GM12878 (cell line): ENCODE measurements around the gene SNRPN. TPM values are rescaled to one million over a fixed set of nuclear protein-coding genes. Genes with fewer than 3 reads are reported as not detected.
"Not testable (repeated sequence)": the region's sequence is repeated elsewhere in the genome, so short reads cannot be mapped to it uniquely, and the experiment has no call there.

Experiments used
- ATAC-seq: fragments of 200-7000 bp; cut with Tn5 transposase; 3 replicates; pipeline ENCODE4 v1.9.1; 2020; ENCODE audit warnings: mild to moderate bottlenecking, moderate library complexity
- BruUV-seq: library from RNA; stranded (reverse); fragments of 400-500 nt; replicated peaks from 2 replicates; lab custom pipeline; 2021; lab: Mats Ljungman, UMichigan
- CTCF ChIA-PET: fragments of 300-600 bp; sonication (Branson Sonifier 250); formaldehyde crosslinking; extraction: SDS; loops from one replicate; lab custom pipeline; 2021; ENCODE audit warnings: inconsistent platforms; lab: Yijun Ruan, JAX
- POLR2A ChIA-PET: fragments of 350-600 bp; formaldehyde crosslinking; extraction: SDS; loops from one replicate; lab custom pipeline; 2021; ENCODE audit warnings: inconsistent platforms; lab: Charles Lee
- RAD21 ChIA-PET: fragments of 300-600 bp; sonication (Branson Sonifier 250); formaldehyde crosslinking; loops from one replicate; lab custom pipeline; 2023; ENCODE audit warnings: antibody characterized with exemption; ENCODE audit not compliant: unreplicated experiment; lab: Charles Lee
- SMC1A ChIA-PET: fragments of 300-600 bp; sonication (Branson Sonifier 250); formaldehyde crosslinking; loops from one replicate; lab custom pipeline; 2023; ENCODE audit not compliant: unreplicated experiment, uncharacterized antibody; lab: Charles Lee
- DNase-seq: peaks from one replicate; pipeline ENCODE4 v3.0.0-alpha.2; 2011; ENCODE audit warnings: low read depth, low spot score
- FAIRE-seq: peaks from 3 replicates; lab custom pipeline; 2011; peaks lifted over from hg19 to GRCh38; lab: Jason Lieb, UNC
- H2AFZ ChIP-seq: 2 replicates; pipeline ENCODE4 v1.6.0; 2011; ENCODE audit warnings: low read depth, low read length, control low read depth; ENCODE audit not compliant: control insufficient read depth
- H3K27ac ChIP-seq: 2 replicates; pipeline ENCODE4 v1.5.1; 2011; ENCODE audit warnings: control low read depth; ENCODE audit not compliant: control insufficient read depth, insufficient read depth
- H3K27me3 ChIP-seq, 2 experiments: replicated peaks in 1 of 2; 2 replicates each; pipeline versions ENCODE4 v1.6.0 to v1.6.1; 2011; ENCODE audit warnings: low read length in 1 of 2; ENCODE audit not compliant: control insufficient read depth in 2 of 2, insufficient read depth in 2 of 2
- H3K36me3 ChIP-seq, 2 experiments: 2 replicates each; pipeline ENCODE4 v1.5.1; 2011; ENCODE audit warnings: low read length in 1 of 2; ENCODE audit not compliant: control insufficient read depth in 2 of 2, insufficient read depth in 2 of 2
- H3K4me1 ChIP-seq: 2 replicates; pipeline ENCODE4 v1.6.1; 2011; ENCODE audit warnings: mild to moderate bottlenecking, low read length, moderate library complexity, mixed read lengths; ENCODE audit not compliant: control insufficient read depth, insufficient read depth
- H3K4me2 ChIP-seq: 2 replicates; pipeline ENCODE4 v1.6.0; 2011; ENCODE audit warnings: control low read depth; ENCODE audit not compliant: control insufficient read depth, insufficient read depth
- H3K4me3 ChIP-seq: fragments of 200-600 bp; sonication (generic); 2 replicates; pipeline ENCODE4 v1.5.1; 2016
- H3K79me2 ChIP-seq: 2 replicates; pipeline ENCODE4 v1.6.0; 2011; ENCODE audit warnings: low read length; ENCODE audit not compliant: control insufficient read depth, insufficient read depth
- H3K9ac ChIP-seq: 2 replicates; pipeline ENCODE4 v1.8.0; 2011; ENCODE audit warnings: low read length, control low read depth, mixed read lengths; ENCODE audit not compliant: control insufficient read depth, insufficient read depth
- H3K9me3 ChIP-seq: replicated peaks from 3 replicates; pipeline ENCODE4 v1.5.1; 2011; ENCODE audit warnings: mild to moderate bottlenecking, low read length; ENCODE audit not compliant: control insufficient read depth, insufficient read depth
- H4K20me1 ChIP-seq: 2 replicates; pipeline ENCODE4 v1.6.0; 2011; ENCODE audit not compliant: control insufficient read depth, insufficient read depth
- CTCF ChIP-seq, 3 experiments: IDR thresholded peaks in 2 of 3; conservative IDR thresholded peaks in 1 of 3; 2 replicates each; pipeline ENCODE4 v1.5.1; 2011; ENCODE audit warnings: low read depth in 3 of 3, low read length in 3 of 3, mild to moderate bottlenecking in 3 of 3, control low read depth in 2 of 3, moderate library complexity in 2 of 3, inconsistent platforms in 1 of 3, mixed read lengths in 1 of 3; ENCODE audit not compliant: control insufficient read depth in 2 of 3, insufficient read depth in 1 of 3; ENCODE audit errors: extremely low read depth in 1 of 3
- KLF5 ChIP-seq: fragments of 450-650 bp; IDR thresholded peaks from 2 replicates; pipeline ENCODE4 v1.6.1; 2014; ENCODE audit warnings: mild to moderate bottlenecking; ENCODE audit not compliant: partially characterized antibody
- MYB ChIP-seq: fragments of 150-350 bp; IDR thresholded peaks from 2 replicates; pipeline ENCODE4 v1.6.1; 2014; ENCODE audit warnings: mild to moderate bottlenecking, low read depth, low read length, borderline replicate concordance
- NR2C2 ChIP-seq: IDR thresholded peaks from 2 replicates; pipeline ENCODE4 v1.6.1; 2011; ENCODE audit warnings: borderline replicate concordance, low read depth; ENCODE audit not compliant: control insufficient read depth, insufficient read length
- POU2F2 ChIP-seq: IDR thresholded peaks from 3 replicates; pipeline ENCODE4 v1.6.1; 2011; ENCODE audit warnings: low read depth, mild to moderate bottlenecking, low read length, borderline replicate concordance
- SIN3A ChIP-seq: IDR thresholded peaks from 2 replicates; pipeline ENCODE4 v1.6.1; 2012; ENCODE audit warnings: low read depth, low read length, improper control_type of control experiment
- SMC3 ChIP-seq: IDR thresholded peaks from 2 replicates; pipeline ENCODE4 v1.6.1; 2011; ENCODE audit warnings: low read length, improper control_type of control experiment, borderline replicate concordance
- ZBTB4 ChIP-seq: fragments of 450-650 bp; formaldehyde crosslinking; IDR thresholded peaks from 2 replicates; pipeline ENCODE4 v1.4.0; 2022; ENCODE audit warnings: mild to moderate bottlenecking, moderate library complexity
- WGBS: methylation state at CpG from one replicate; pipeline ENCODE4 v1.1.6; 2016; ENCODE audit warnings: low lambda C conversion rate; ENCODE audit not compliant: insufficient replicate concordance, insufficient coverage; ENCODE audit errors: missing lambda C conversion rate; 5-methylcytosine and 5-hydroxymethylcytosine counted together
- in situ Hi-C: fragments of 300-500 bp; cut with MboI; formaldehyde crosslinking; loops from 9 replicates; pipeline ENCODE4 v1.14.3; 2018; ENCODE audit warnings: mixed read lengths
- intact Hi-C: fragments of 100-400 bp; cut with micrococcal nuclease; formaldehyde crosslinking; loops from one replicate; pipeline ENCODE4 v1.14.2; 2022; ENCODE audit not compliant: unreplicated experiment
- polyA plus RNA-seq, 11 experiments: library from polyadenylated mRNA; depleted of rRNA in 4 of 11; unstranded in 6 of 11; stranded (reverse) in 5 of 11; fragments of >200 nt; fragmentation: Nextera tagmentation in 4 of 11; fragmentation: Illumina TruSeq in 1 of 11; extraction: Ambion mirVana in 4 of 11; extraction: Trizol in 1 of 11; gene quantifications; 1 replicate in 1 of 11; 2 replicates in 10 of 11; pipeline versions ENCODE4 v1.2.1 to v1.2.3, GENCODE V29; 2011 to 2016; ENCODE audit warnings: inconsistent platforms in 2 of 11, missing spikeins in 2 of 11, low read depth in 1 of 11
- total RNA-seq, 4 experiments: library from RNA; depleted of rRNA in 3 of 4; stranded (reverse); fragments of >200 nt in 3 of 4; fragmentation: Illumina TruSeq in 1 of 4; extraction: Trizol in 1 of 4; gene quantifications; 2 replicates each; pipeline versions ENCODE4 v1.2.1 to v1.2.3, GENCODE V29; 2013 to 2021

The SNRPN gene
- total and polyA plus RNA-seq, 10 of the 15 experiments (the other 5 are each of a cell fraction or from before 2014, with no cell fraction given): 9.1 to 103 (median 45.5) TPM

GRCh38 chr15:24971772-24972171, 17.0 kb downstream of the SNRPN start:
- Histone ChIP-seq H3K4me1 (no peaks in the 10 kb centered on the region), H2AFZ (no peak overlapping the region), H3K27ac (no peak overlapping the region), H3K27me3 (no peaks in the 10 kb centered on the region), H3K4me2 (no peak overlapping the region), H3K4me3 (no peak overlapping the region), H3K9ac (no peak overlapping the region), H3K79me2 (no peaks in the 10 kb centered on the region), H4K20me1 (no peaks in the 10 kb centered on the region), H3K9me3 (peaks cover 1% of the 10 kb centered on the region; the same call in 1 of the 3 replicates), H3K36me3 (peaks cover 0 to 6% of the 10 kb centered on the region in 2 experiments; a peak in 3 of 4 replicates)
- TF ChIP-seq CTCF (IDR thresholded peaks at IDR 0.05 in 2 of 3, conservative IDR thresholded peaks at IDR 0.05 in 1 of 3; ENCODE audit: control insufficient read depth in 2 of 3, extremely low read depth in 1 of 3, insufficient read depth in 1 of 3, low read depth in 3 of 3, low read length in 3 of 3): no peak
- no peak for TF ChIP-seq MYB
- TF ChIP-seq NR2C2: no peak
- no peak for TF ChIP-seq SMC3
- no peak for TF ChIP-seq SIN3A
- TF ChIP-seq POU2F2: no peak
- TF ChIP-seq ZBTB4 (CRISPR knock-in tag): no peak
- no peak for TF ChIP-seq KLF5
- WGBS: 69% methylated on average over 6 of the region's 8 CpGs
- POLR2A ChIA-PET: no interaction called here
- CTCF ChIA-PET: no interaction called here
- intact Hi-C loops: no loop called here
- RAD21 ChIA-PET: no interaction called here
- BruUV-seq: no TSS peak
- FAIRE-seq (no peak), DNase-seq (no peak), ATAC-seq (no peak)
- SMC1A ChIA-PET: no interaction called here
- in situ Hi-C loops: no loop called here

- POLR2A ChIA-PET, FAIRE-seq, H3K9me3 ChIP-seq, CTCF ChIA-PET, in situ Hi-C loops, H2AFZ ChIP-seq, H3K79me2 ChIP-seq, H4K20me1 ChIP-seq, intact Hi-C loops, H3K4me1 ChIP-seq, DNase-seq, H3K4me3 ChIP-seq, RAD21 ChIA-PET, H3K27ac ChIP-seq, H3K4me2 ChIP-seq, SMC1A ChIA-PET, BruUV-seq, H3K36me3 ChIP-seq, H3K9ac ChIP-seq, ATAC-seq, H3K27me3 ChIP-seq: not testable (repeated sequence)
- 66% methylated on average over 5 of the region's 5 CpGs for WGBS
These were observed 17.9 kb downstream of the SNRPN start for GRCh38 chr15:24972707-24973106.
